HUES6 (cell line): Measurements from ENCODE around the gene INPP4B.
"Not testable (repeated sequence)": the region's sequence is repeated elsewhere in the genome, so short reads cannot be mapped to it uniquely, and the experiment has no call there.

Source experiments
- H3K27ac ChIP-seq: 2 replicates; pipeline ENCODE4 v1.7.0; 2013; ENCODE audit warnings: low read depth, mild to moderate bottlenecking, low read length, inconsistent platforms
- H3K27me3 ChIP-seq: 2 replicates; pipeline ENCODE4 v1.6.1; 2013; ENCODE audit warnings: low read length; ENCODE audit not compliant: control insufficient read depth, insufficient read depth
- H3K36me3 ChIP-seq: 2 replicates; pipeline ENCODE4 v1.6.1; 2013; ENCODE audit warnings: low read length; ENCODE audit not compliant: control insufficient read depth, insufficient read depth
- H3K4me1 ChIP-seq: 2 replicates; pipeline ENCODE4 v1.6.1; 2013; ENCODE audit warnings: low read length; ENCODE audit not compliant: control insufficient read depth, insufficient read depth
- H3K4me3 ChIP-seq: 2 replicates; pipeline ENCODE4 v1.5.1; 2013; ENCODE audit warnings: low read depth, low read length
- H3K9ac ChIP-seq: one replicate; pipeline ENCODE4 v1.6.1; 2013; ENCODE audit warnings: mild to moderate bottlenecking, low read length
- H3K9me3 ChIP-seq: 2 replicates; pipeline ENCODE4 v1.6.1; 2013; ENCODE audit warnings: low read depth, low read length; ENCODE audit not compliant: control insufficient read depth, insufficient read depth

INPP4B gene

DNA sequence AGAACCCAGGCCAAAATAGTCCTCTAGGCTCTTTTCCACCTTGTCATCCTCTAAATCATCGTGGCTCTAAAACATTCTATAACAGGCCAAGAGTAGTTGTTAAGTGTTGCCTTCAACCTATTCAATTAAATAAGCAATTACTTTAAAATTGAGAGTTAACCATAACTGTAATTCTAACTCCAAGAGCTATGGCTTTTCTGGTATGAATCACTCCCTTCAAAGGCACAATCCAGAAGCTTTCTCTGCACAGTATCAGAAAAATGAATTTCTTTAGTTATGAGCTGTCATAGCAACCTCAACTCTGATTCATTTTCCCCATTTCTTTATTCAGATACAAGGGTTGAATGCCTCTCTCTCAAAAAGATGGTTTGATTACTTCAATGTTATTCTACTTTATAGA lies 21.7 kb downstream of the INPP4B start:
- Histone ChIP-seq H3K9me3 (no peaks in the 10 kb centered on the region), H3K4me1 (no peaks in the 10 kb centered on the region; the same call in 1 of the 2 replicates), H3K9ac (no peak overlapping the region), H3K4me3 (no peak overlapping the region), H3K27me3 (no peaks in the 10 kb centered on the region), H3K27ac (no peak overlapping the region), H3K36me3 (no peaks in the 10 kb centered on the region)

GRCh38 chr4:142823796-142824195 lies 22.3 kb downstream of the INPP4B start:
- Histone ChIP-seq H3K36me3 (no peaks in the 10 kb centered on the region), H3K9ac (no peak overlapping the region), H3K4me3 (no peak overlapping the region), H3K4me1 (no peaks in the 10 kb centered on the region; the same call in 1 of the 2 replicates), H3K27ac (no peak overlapping the region), H3K27me3 (no peaks in the 10 kb centered on the region), H3K9me3 (no peaks in the 10 kb centered on the region)

GRCh38 chr4:142818476-142818875 lies 27.6 kb downstream of the INPP4B start:
- Histone ChIP-seq H3K27me3 (no peaks in the 10 kb centered on the region), H3K4me1 (no peaks in the 10 kb centered on the region), H3K4me3 (no peak overlapping the region), H3K36me3 (no peaks in the 10 kb centered on the region), H3K9me3 (no peaks in the 10 kb centered on the region), H3K9ac (no peak overlapping the region), H3K27ac (no peak overlapping the region)

DNA sequence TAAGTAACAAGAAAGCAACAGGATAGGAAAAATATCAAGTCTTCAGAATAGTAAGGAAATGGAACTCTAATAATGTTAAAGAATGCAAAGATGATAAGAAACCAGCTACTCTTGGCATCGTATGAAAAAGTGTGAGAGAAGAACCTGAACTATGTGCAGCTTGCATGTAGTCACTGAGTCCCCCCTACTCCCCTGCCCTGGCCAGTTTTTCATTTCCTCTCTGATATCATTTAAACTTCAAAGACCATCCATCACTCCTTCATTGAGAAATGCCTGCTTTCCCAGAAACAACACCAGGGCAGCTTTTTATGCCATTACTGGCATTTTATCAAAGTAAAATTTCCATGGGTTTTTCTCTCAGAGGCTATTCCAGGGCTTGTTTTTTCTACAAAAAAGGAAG lies 28.1 kb downstream of the INPP4B start:
- Histone ChIP-seq H3K36me3 (no peaks in the 10 kb centered on the region), H3K4me3 (no peak overlapping the region), H3K9ac (no peak overlapping the region), H3K9me3 (no peaks in the 10 kb centered on the region), H3K27ac (no peak overlapping the region), H3K27me3 (no peaks in the 10 kb centered on the region), H3K4me1 (no peaks in the 10 kb centered on the region)

GRCh38 chr4:142817442-142817841 lies 28.7 kb downstream of the INPP4B start:
- H3K9ac ChIP-seq: no peak overlapping the region
- no peaks in the 10 kb centered on the region for H3K9me3 ChIP-seq
- H3K27ac ChIP-seq: no peak overlapping the region
- H3K36me3 ChIP-seq: no peaks in the 10 kb centered on the region
- H3K27me3 ChIP-seq: no peaks in the 10 kb centered on the region
- H3K4me3 ChIP-seq: no peak overlapping the region
- no peaks in the 10 kb centered on the region for H3K4me1 ChIP-seq

DNA sequence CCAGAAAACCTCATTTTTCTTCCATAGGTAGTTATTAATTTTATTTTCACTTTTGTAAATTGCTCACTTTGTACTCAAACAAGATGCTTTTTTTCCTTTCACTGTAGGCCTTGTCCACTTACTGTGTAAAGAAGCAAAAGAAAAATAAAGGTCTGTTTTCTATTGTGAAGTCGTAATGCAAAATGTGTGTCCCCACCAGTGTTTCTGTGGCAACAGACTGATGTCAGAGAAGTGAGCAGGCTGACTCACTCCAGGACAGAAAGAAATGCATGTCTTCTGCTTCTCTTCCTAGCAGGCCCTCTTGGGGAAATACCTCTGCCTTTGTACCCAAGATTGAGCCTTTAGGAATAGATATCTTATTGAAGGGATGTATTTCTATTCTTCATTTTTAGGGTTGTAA lies 30.3 kb downstream of the INPP4B start:
- no peak overlapping the region for H3K9ac ChIP-seq
- no peaks in the 10 kb centered on the region for H3K27me3 ChIP-seq
- no peak overlapping the region for H3K4me3 ChIP-seq
- H3K4me1 ChIP-seq: no peaks in the 10 kb centered on the region
- H3K27ac ChIP-seq: no peak overlapping the region
- no peaks in the 10 kb centered on the region for H3K36me3 ChIP-seq
- no peaks in the 10 kb centered on the region for H3K9me3 ChIP-seq

- Histone ChIP-seq H3K4me3 (no peak overlapping the region), H3K4me1 (no peaks in the 10 kb centered on the region)
Observed at GRCh38 chr4:142813388-142813787, 32.7 kb downstream of the INPP4B start.

GRCh38 chr4:142812091-142812490 lies 34.0 kb downstream of the INPP4B start:
- H3K9me3 ChIP-seq: no peaks in the 10 kb centered on the region
- H3K4me1 ChIP-seq: no peaks in the 10 kb centered on the region
- H3K27ac ChIP-seq: no peak overlapping the region
- no peak overlapping the region for H3K9ac ChIP-seq
- H3K4me3 ChIP-seq: no peak overlapping the region
- no peaks in the 10 kb centered on the region for H3K27me3 ChIP-seq
- H3K36me3 ChIP-seq: no peaks in the 10 kb centered on the region

More at GRCh38 chr4:142813388-142813787, 32.7 kb downstream of the INPP4B start:
- H3K27me3 ChIP-seq: no peaks in the 10 kb centered on the region
- no peaks in the 10 kb centered on the region for H3K36me3 ChIP-seq
- H3K9ac ChIP-seq: no peak overlapping the region
- H3K9me3 ChIP-seq: no peaks in the 10 kb centered on the region
- no peak overlapping the region for H3K27ac ChIP-seq

DNA sequence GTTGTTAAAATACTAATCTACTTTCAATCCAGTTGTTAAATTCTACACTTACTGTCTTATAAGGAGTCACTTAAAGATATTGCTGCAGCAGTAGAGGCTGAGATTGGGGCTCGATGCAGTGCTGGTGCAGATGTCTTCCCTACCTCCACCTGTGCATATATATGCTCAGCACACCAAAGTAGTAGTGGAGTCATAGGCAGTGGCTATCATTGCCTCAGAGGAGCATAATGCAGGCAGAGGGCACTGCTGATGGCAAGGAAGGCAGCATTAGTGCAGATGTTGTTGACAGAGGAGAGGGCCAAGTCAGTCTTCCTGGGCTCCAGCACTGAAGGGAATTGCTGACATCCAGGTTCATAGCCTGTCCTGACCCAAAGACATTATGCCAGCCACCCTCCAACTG lies 35.1 kb downstream of the INPP4B start:
- Histone ChIP-seq H3K9me3 (no peaks in the 10 kb centered on the region), H3K27ac (no peak overlapping the region), H3K27me3 (no peaks in the 10 kb centered on the region), H3K4me1 (no peaks in the 10 kb centered on the region), H3K9ac (no peak overlapping the region), H3K36me3 (no peaks in the 10 kb centered on the region), H3K4me3 (no peak overlapping the region)

GRCh38 chr4:142809559-142809958 lies 36.5 kb downstream of the INPP4B start:
- Histone ChIP-seq H3K4me1 (no peaks in the 10 kb centered on the region), H3K27ac (no peak overlapping the region), H3K27me3 (no peaks in the 10 kb centered on the region), H3K9ac (no peak overlapping the region), H3K9me3 (no peaks in the 10 kb centered on the region), H3K4me3 (no peak overlapping the region), H3K36me3 (no peaks in the 10 kb centered on the region)

GRCh38 chr4:142803879-142804278 lies 42.2 kb downstream of the INPP4B start:
- not testable (repeated sequence) for H3K36me3 ChIP-seq, H3K27me3 ChIP-seq

GRCh38 chr4:142801966-142802365 lies 44.1 kb downstream of the INPP4B start:
- H3K27ac ChIP-seq: no peak overlapping the region
- H3K4me1 ChIP-seq: no peaks in the 10 kb centered on the region
- no peaks in the 10 kb centered on the region for H3K36me3 ChIP-seq
- H3K9ac ChIP-seq: no peak overlapping the region
- H3K9me3 ChIP-seq: no peaks in the 10 kb centered on the region
- H3K27me3 ChIP-seq: no peaks in the 10 kb centered on the region
- H3K4me3 ChIP-seq: no peak overlapping the region

More at GRCh38 chr4:142803879-142804278, 42.2 kb downstream of the INPP4B start:
- not testable (repeated sequence) for H3K9ac ChIP-seq, H3K9me3 ChIP-seq, H3K4me1 ChIP-seq, H3K27ac ChIP-seq, H3K4me3 ChIP-seq
